A673 (cell line): ENCODE measurements around the gene YTHDF2.

Source experiments
- CTCF ChIP-seq: fragments of 300-800, 200-600 bp; sonication (generic); conservative IDR thresholded peaks from 2 replicates; pipeline ENCODE4 v1.5.1; 2017; ENCODE audit warnings: low read depth, mild to moderate bottlenecking, antibody characterized with exemption, low read length, moderate library complexity, mixed read lengths
- EZH2 ChIP-seq: fragments of 200-600 bp; sonication (generic); IDR thresholded peaks from 2 replicates; pipeline ENCODE4 v1.6.1; 2017; ENCODE audit warnings: borderline replicate concordance, low read depth, mild to moderate bottlenecking, mixed read lengths, antibody characterized with exemption, low read length; ENCODE audit not compliant: poor library complexity, severe bottlenecking

DNA sequence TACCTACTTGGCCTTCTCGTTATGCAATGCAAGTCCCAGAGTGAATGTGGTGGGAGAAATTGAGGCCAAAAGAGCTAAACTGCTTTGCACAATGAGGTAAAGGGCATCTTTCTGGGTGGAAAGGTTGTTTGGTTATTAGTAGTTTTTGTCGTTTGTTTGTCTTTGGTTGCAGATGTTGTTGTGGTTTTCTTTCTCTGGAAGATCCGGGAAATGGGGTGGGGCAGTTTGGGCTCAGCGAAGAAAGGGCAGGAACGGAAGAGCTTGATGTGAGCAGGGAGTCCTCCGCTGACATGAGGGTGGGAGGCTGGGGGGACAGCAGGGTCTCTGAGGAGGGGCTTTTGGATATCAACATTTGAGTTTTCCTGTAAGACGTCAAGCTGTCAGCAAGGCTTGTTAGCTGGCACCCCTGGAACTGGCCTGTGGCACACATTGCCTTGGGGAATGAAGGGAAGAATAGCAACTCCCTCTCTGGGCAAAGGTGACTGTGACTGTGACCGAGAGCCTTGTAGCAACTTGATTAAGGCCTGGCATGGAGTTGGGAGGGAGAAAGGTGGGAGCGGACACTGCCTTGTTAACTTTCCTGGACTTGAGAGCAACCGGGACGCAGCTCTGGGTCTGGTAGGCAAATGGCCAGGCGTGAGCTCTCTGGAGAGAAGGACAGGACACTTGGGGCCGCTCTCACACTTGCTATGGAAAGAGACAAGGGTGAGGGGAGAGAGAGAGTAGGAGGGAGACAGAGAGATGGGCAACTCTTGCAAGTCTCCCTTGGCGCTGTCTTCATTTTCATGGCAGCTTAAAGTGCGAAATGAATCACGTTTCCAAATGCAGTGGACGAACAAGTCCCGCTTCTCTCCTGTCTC, 59.8 kb downstream of the YTHDF2 start:
- 0 out of 2 replicates have a peak, but pooled peaks have one; percentile 14 for TF ChIP-seq CTCF
- TF ChIP-seq EZH2, result no peak
